Muscle layer of colon (tissue), 2 donors: ENCODE results near the gene WDR45B.

Source experiments
- H3K27ac ChIP-seq: one replicate; pipeline ENCODE4 v1.7.0; 2013; ENCODE audit warnings: low read depth, mild to moderate bottlenecking, low read length, moderate library complexity
- H3K27me3 ChIP-seq, 2 donors: one replicate each; pipeline ENCODE4 v1.7.0; 2013; ENCODE audit warnings: low read length in 2 of 2, mild to moderate bottlenecking in 2 of 2; ENCODE audit not compliant: insufficient read depth in 2 of 2, control insufficient read depth in 1 of 2
- H3K36me3 ChIP-seq: one replicate; pipeline ENCODE4 v1.7.0; 2013; ENCODE audit warnings: mild to moderate bottlenecking, low read length; ENCODE audit not compliant: insufficient read depth
- H3K4me1 ChIP-seq: one replicate; pipeline ENCODE4 v1.7.0; 2013; ENCODE audit warnings: mild to moderate bottlenecking, low read length; ENCODE audit not compliant: insufficient read depth
- H3K4me3 ChIP-seq, 2 donors: one replicate each; pipeline ENCODE4 v1.7.0; 2013; ENCODE audit warnings: low read length in 2 of 2, low read depth in 1 of 2, mild to moderate bottlenecking in 1 of 2, moderate library complexity in 1 of 2
- H3K9ac ChIP-seq: one replicate; pipeline ENCODE4 v1.7.0; 2013; ENCODE audit warnings: low read length
- H3K9me3 ChIP-seq: one replicate; pipeline ENCODE4 v1.7.0; 2013; ENCODE audit warnings: mild to moderate bottlenecking, low read length
- donor health status: abdominal sarcoma.
- donor health status: Adenocarcinoma of cecum.

Gene WDR45B

GRCh38 chr17:82636626-82637598 is 11.3 kb downstream of the WDR45B start:
- H3K9ac ChIP-seq: no peak overlapping the region
- H3K9me3 ChIP-seq: no peaks in the 10 kb centered on the region
- H3K4me1 ChIP-seq: no peaks in the 10 kb centered on the region
- peaks cover 27% of the 10 kb centered on the region for H3K36me3 ChIP-seq
- no peaks in the 10 kb centered on the region for H3K27me3 ChIP-seq
- H3K27ac ChIP-seq: no peak overlapping the region
- H3K4me3 ChIP-seq: no peak overlapping the region

DNA sequence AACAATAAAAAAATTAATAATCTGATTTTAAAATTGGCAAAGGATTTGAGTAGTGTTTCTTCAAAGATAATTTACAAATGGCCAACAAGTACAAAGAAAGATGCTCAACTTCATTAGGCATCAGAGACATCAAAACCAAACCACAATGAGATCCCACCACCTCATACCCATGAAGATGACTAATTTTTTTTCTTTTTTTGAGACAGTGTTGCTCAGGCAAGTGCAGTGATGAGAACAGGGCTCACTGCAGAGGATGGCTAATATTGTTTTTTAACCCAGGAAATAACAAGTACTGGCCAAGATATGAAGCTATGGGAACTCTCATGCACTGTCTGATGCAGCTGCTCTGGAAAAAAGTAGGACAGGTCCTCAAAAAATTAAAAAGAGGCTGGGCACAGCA is 14.9 kb downstream of the WDR45B start:
- Histone ChIP-seq H3K9ac (no peak overlapping the region), H3K4me3 (no peak overlapping the region), H3K27me3 (no peaks in the 10 kb centered on the region), H3K4me1 (no peaks in the 10 kb centered on the region), H3K27ac (no peak overlapping the region), H3K9me3 (no peaks in the 10 kb centered on the region), H3K36me3 (peaks cover 22% of the 10 kb centered on the region)

DNA sequence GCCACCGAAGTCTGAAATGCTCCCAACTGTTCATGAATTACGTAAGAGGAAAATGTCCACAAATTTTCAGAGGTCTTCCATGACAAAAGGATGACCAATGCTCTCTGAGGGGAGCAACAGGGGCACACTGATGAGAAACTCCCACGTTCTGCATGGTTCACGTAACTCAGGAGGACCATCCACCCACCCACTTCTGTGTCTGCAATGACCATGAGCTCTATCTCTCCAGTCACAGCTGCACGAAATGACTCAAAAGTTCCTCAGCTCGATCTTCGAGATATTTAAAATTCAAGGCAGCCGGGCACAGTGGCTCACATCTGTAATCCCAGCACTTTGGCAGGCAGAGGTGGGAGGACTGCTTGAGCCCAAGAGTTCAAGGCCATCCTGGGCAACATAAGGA is 15.8 kb downstream of the WDR45B start:
- no peaks in the 10 kb centered on the region for H3K4me1 ChIP-seq
- H3K27ac ChIP-seq: no peak overlapping the region

DNA sequence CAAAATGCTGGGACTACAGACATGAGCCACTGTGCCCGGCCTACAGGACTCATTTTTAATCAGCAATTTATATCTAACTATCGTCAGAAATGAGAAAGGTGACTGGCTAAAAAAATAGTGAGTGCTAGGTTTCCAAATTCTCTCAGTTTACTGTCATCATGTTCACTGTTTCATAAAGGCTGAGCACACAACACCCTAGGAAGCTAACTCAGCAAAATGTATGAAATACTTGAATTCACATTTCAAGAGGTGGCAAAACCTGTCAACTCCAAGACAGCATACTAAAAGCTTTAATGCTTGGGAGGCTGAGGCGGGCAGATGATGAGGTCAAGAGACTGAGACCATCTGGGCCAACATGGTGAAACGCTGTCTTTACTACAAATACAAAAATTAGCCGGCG is 16.7 kb downstream of the WDR45B start:
- H3K4me3 ChIP-seq: no peak overlapping the region
- no peaks in the 10 kb centered on the region for H3K4me1 ChIP-seq
- H3K9ac ChIP-seq: no peak overlapping the region
- H3K27ac ChIP-seq: no peak overlapping the region
- no peaks in the 10 kb centered on the region for H3K9me3 ChIP-seq
- H3K36me3 ChIP-seq: peaks cover 36% of the 10 kb centered on the region
- H3K27me3 ChIP-seq: no peaks in the 10 kb centered on the region

More for the DNA sequence above, 15.8 kb downstream of the WDR45B start:
- Histone ChIP-seq H3K9me3 (no peaks in the 10 kb centered on the region), H3K9ac (no peak overlapping the region), H3K4me3 (no peak overlapping the region), H3K36me3 (peaks cover 31% of the 10 kb centered on the region), H3K27me3 (no peaks in the 10 kb centered on the region)

DNA sequence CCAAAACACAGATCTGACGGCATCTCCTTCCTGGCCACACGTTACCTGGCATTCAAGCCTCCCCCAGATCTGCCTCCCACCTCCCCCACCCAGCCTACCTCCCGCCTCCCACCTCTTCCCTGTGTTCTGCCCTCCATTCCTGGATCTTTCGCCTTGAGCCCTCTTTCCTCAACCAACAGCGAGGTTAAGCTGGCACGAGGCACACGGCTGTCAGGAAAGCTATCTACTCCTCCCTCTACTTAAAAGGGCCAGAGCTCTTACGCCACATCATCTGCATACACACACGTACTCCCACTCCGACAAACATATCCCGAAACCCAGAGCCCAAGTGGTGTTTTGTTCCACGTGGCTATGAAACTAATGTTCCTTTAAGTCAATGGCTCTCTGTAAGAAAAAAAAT is 18.0 kb downstream of the WDR45B start:
- Histone ChIP-seq H3K27me3 (no peaks in the 10 kb centered on the region), H3K36me3 (peaks cover 43% of the 10 kb centered on the region), H3K9me3 (no peaks in the 10 kb centered on the region), H3K27ac (no peak overlapping the region), H3K4me3 (no peak overlapping the region), H3K9ac (no peak overlapping the region), H3K4me1 (no peaks in the 10 kb centered on the region)

- Histone ChIP-seq H3K9me3 (no peaks in the 10 kb centered on the region), H3K4me3 (no peak overlapping the region), H3K4me1 (no peaks in the 10 kb centered on the region), H3K36me3 (peaks cover 47% of the 10 kb centered on the region), H3K27ac (no peak overlapping the region), H3K27me3 (no peaks in the 10 kb centered on the region), H3K9ac (no peak overlapping the region)
These were observed 18.5 kb downstream of the WDR45B start for GRCh38 chr17:82629748-82630147.

DNA sequence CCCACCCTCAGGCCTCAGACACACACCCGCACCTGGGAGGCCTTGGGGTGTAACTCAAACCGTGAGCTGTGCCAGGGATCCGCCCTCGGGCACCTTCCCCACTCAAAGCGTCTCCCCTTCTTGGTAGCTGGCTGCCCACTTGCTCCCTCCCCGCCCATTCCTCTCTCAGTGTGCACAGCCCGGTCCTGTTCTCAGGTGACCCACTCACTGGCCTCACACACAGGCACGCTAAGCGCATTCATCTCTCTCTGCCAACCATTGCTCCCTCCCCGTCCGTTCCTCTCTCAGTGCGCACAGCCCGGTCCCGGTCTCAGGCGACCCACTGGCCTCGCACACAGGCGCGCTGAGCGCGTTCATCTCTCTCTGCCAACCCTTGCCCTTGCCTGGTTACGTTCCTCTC is 20.8 kb downstream of the WDR45B start:
- peaks cover 48% of the 10 kb centered on the region for H3K36me3 ChIP-seq
- no peaks in the 10 kb centered on the region for H3K9me3 ChIP-seq
- H3K27ac ChIP-seq: no peak overlapping the region
- no peak overlapping the region for H3K9ac ChIP-seq
- H3K27me3 ChIP-seq: no peaks in the 10 kb centered on the region
- H3K4me3 ChIP-seq: no peak overlapping the region
- no peaks in the 10 kb centered on the region for H3K4me1 ChIP-seq

- Histone ChIP-seq H3K36me3 (peaks cover 57% of the 10 kb centered on the region), H3K9me3 (no peaks in the 10 kb centered on the region), H3K27ac (no peak overlapping the region), H3K27me3 (no peaks in the 10 kb centered on the region), H3K4me1 (no peaks in the 10 kb centered on the region), H3K9ac (no peak overlapping the region), H3K4me3 (no peak overlapping the region)
These were observed 24.5 kb downstream of the WDR45B start for GRCh38 chr17:82623707-82624106.

- no peaks in the 10 kb centered on the region for H3K27me3 ChIP-seq
- peaks cover 61% of the 10 kb centered on the region for H3K36me3 ChIP-seq
- H3K4me3 ChIP-seq: no peak overlapping the region
- no peaks in the 10 kb centered on the region for H3K4me1 ChIP-seq
- H3K9ac ChIP-seq: no peak overlapping the region
- no peak overlapping the region for H3K27ac ChIP-seq
- no peaks in the 10 kb centered on the region for H3K9me3 ChIP-seq
These were observed 28.6 kb downstream of the WDR45B start for GRCh38 chr17:82619641-82620040.

GRCh38 chr17:82619211-82619610 is 29.0 kb downstream of the WDR45B start:
- Histone ChIP-seq H3K4me3 (no peak overlapping the region), H3K9ac (no peak overlapping the region), H3K4me1 (no peaks in the 10 kb centered on the region), H3K27me3 (no peaks in the 10 kb centered on the region), H3K9me3 (no peaks in the 10 kb centered on the region), H3K27ac (no peak overlapping the region), H3K36me3 (peaks cover 61% of the 10 kb centered on the region)

DNA sequence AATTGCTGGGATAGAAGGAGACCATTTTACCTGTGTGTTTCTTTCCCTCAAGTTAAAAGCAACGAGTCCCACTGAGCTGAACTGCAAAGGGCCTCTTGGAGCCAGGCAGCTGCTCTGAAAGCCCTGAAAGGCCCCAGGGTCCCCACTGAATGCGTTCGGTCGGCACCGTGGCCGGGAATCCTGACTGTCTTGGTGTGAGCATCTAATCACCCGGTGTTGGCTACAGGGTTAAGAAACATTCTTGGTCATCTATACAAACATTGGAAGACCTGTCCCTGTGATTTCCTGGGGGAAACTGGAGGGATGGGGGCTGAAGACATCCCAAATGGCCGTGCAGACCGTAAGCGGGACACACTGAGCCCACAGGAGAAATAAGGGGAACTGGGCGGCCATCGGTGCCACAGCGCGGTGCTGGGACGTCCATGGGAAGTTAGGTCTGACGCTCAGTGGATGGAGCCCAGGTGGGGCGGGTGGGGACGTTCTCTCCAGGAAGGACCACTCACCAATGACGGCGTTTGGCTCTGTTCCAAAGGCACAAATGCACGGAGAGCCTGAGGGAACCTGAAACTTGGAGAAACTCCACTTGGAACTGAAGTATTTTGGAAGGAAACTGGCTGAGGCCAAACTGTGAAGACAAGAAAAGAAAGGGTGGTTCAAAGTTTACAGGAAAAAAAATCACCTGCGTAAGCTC is 32.1 kb downstream of the WDR45B start:
- Histone ChIP-seq H3K9me3 (no peaks in the 10 kb centered on the region), H3K36me3 (peaks cover 50% of the 10 kb centered on the region), H3K4me1 (no peaks in the 10 kb centered on the region), H3K4me3 (no peak overlapping the region), H3K9ac (no peak overlapping the region), H3K27me3 (no peaks in the 10 kb centered on the region), H3K27ac (no peak overlapping the region)
